Renal cortical epithelial cell (primary cell): Measurements from ENCODE around the gene GPATCH8. TPM values are rescaled to one million over a fixed set of nuclear protein-coding genes. Genes with fewer than 3 reads are reported as not detected.
"Not testable (repeated sequence)": the region's sequence is repeated elsewhere in the genome, so short reads cannot be mapped to it uniquely, and the experiment has no call there.

Experiments used
- DNase-seq: peaks from one replicate; pipeline ENCODE4 v3.0.0-alpha.2; 2011; ENCODE audit warnings: low read depth
- total RNA-seq: library from RNA; depleted of rRNA; stranded (reverse); fragments of >200 nt; gene quantifications from 2 replicates; pipeline ENCODE4 v1.2.3, GENCODE V29; 2014

The GPATCH8 gene
- total RNA-seq, 1 donor from 2014 or later = 43.8 TPM

DNA sequence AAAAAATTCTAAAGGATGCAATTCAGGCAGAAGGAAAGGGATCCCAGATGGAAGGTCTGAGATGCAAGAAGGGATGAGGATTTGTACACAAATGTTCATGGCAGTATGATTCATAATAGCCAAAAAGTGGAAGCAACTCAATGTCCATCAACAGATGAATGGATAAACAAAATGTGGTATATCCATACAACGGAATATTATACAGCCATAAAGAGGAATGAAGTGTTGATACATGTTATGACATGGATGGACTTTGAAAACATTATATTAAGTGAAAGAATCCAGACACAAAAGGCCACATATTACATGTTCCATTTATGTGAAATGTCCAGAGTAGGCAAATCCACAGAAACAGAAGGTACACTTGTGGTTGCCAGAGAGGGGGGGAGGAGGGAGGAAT lies 23.9 kb upstream of the GPATCH8 start:
- DNase-seq = no peak

DNA sequence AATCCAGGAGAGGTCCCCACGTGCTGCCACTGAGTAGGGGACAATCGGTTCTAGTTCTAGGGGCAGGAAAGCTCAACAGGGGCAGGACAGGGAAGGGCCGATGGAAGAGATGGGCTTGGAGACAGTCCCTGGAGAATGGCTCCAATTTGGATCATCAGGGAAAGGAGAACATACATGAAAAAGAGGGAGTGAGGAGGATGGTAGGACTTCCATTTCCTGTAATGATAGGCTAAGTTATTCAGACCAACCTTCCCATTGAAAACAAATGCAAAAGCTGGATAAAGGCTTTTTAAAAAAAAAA lies 20.4 kb upstream of the GPATCH8 start:
- no peak for DNase-seq

DNA sequence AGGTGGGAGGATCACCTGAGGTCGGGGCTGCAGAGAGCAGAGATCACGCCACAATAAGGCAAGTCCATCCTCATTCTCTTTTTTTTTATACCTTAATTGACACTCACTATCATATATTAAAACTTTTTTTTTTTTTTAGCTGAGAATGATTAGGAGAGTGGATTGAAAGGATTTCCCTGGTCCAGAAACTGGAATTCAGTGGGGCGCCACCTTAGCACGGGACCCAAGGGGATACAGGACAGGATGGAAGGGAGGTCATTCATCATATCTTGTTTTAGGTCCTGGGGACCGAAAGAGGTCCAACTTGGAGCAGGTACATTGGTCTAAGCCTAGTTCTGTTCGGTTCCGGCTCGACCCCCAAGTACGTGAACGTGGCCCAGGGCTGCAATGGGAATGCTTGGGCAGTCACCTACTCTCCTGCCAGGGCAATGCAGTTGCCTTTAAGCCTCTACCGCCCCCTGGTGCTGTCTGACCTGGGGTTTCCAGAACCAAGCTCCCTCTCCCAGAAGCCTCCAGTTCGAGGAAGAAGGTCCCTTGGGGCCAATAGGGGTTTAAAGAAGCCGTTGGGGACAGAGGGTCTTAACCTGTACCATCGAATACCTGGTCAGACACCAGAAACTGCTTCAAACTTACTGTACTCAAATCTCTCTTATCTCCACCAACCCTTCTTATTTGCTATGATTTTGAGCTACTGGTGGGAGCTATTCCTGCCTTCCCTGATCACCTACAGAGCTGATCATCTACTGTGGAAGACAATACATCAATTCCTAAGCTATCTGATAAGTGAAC lies 19.9 kb upstream of the GPATCH8 start:
- peak; percentile 63 for DNase-seq

DNA sequence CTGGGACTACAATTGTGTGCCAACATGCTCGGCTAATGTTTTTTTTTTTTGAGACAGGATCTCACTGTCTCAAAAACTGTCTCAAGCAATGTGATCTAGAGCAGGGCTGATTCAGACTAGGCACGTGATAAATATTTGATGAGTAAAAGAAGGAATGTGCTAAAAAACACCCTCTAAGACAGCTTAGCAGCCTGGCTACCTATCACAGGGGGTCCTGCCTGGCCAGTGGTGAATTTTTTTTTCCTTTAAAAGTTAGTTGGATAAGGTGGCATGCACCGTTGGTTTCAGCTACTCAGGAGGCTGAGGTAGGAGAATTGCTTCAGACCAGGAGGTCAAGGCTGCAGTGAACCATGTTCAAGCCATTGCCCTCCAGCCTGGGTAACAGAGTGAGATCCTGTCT lies 14.8 kb upstream of the GPATCH8 start:
- peak; percentile 87 for DNase-seq

DNA sequence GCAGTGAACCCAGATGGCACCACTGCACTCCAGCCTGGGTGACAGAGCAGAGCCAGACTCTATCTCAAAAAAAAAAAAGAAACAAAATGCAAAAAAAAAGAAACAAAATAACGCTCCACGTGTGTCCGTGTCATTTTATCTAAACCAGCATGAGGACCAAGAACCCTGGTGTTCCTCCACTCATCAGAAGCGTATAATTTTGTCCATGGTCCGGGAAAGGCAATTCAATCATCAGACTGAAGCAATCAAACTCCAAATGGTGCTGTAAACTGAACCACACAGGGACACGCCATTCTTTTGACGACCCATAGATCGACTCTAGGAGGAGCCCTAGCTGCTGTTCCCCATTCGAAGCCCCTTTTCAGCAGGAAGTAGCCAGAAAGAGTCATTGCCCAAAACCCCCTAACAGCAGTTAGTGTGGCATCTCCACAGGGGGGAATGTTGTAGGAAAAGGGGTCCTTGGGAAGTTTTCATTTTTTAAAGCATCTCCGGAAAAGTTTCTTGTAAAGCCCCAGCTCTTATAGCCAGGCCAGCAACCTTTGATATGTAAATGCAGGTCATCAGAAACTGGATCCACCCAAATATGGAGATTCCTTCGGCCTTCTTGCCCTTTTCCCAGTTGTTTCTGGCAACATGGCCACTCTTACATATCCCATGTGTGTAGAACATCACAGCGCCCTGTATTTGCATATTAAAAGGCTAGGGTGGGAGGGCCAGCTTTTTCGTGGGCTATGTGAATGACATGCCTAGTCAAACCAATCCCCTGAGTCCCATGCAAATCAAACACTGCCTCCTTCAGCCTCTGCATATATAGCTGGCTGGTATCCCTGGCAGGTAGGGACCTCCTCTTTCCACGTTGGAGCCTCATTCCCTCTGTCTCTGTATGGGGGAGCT lies 8.3 kb upstream of the GPATCH8 start:
- DNase-seq = not testable (repeated sequence)

DNA sequence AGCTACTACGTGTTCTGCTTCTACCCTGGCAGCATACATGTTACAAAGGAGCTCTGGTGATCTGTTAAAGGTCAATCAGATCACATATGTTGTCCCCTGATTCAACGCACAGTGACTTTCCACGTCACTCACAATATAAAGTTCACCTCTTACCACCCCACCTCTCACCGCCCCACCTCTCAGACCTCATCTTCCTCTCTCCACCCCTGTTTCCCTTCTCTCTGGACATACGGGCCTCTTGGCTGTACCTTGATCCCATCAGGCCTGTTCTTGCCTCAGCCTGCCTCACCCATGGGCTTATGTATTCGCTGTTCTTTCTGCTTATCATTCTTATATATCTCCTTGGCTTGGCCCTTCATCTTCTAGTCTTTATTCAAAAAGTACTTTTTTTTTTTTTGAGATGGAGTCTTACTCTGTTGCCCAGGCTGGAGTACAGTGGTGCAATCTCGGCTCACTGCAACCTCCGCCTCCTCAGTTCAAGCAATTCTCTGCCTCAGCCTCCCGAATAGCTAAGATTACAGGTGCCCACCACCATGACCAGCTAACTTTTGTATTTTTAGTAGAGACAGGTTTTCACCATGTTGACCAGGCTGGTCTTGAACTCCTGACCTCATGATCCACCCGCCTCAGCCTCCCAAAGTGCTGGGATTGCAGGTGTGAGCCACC lies 3.9 kb upstream of the GPATCH8 start:
- not testable (repeated sequence) for DNase-seq

DNA sequence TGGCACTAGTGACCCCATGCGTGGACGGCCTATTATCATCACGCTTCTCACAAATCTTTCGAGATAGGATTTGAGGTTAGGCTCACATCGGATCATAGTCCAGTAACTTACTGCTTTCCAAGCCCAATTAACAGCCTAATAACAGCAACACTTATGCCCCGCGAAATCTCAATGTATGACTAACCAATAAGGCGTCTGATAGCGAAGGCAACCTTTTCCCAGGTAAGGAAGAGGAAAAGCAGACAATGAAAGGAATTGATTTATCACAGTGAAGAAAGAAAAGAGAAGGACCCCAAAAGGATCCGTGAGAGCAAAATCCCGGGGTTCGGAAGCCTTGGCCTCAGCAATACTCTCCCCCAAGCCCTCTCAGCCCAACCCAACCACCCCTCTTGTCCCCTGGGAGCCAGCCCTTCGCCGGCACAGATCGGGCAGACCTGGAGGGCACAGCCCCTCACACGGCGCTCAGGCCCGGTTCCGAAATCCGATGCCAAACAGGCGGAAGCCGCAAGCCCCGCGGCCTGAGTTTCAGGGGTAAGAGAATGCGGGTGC lies 534 bp downstream of the GPATCH8 start:
- DNase-seq = peak; percentile 40

DNA sequence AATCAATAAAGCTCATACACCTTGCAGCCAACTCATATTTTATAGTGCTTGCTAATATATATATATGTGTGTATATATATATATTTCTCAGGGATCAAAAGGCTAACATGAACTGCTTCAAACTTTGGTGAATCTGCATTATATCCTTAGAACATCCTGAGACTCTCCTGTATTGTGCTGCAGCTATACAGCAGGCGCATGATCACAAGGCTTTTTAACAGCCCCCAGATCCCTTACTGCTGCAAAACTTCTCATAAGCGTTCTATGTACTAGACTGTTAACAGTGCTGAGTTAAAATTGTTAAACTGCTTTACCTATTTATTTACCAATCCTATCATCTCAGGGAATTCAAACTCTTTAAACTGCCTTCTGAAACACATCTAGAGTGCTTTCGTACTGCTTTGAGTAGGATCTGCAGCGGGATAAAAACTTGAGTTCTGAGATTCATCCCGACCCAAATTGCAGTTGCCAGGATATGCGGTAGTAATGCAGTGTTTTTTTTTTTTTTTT lies 1.3 kb downstream of the GPATCH8 start:
- no peak for DNase-seq

DNA sequence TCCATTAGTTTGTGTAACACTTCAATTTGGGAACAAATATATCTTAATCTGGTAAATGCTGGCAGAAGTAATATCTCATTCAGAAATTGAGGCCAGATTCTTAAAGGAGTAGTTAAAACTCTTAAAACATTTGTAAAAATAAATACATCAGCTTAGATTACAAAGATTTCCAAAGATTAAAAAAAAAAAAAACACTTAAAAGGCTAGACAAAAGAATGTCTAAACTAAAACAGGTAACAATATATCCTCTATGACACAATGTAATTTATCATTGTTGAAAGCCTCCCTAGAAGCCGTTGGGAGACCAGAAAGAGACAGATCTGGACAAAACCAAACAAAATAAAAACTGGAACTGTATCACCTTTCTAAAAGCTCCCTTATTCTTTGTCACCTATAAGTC lies 3.5 kb downstream of the GPATCH8 start:
- no peak for DNase-seq

DNA sequence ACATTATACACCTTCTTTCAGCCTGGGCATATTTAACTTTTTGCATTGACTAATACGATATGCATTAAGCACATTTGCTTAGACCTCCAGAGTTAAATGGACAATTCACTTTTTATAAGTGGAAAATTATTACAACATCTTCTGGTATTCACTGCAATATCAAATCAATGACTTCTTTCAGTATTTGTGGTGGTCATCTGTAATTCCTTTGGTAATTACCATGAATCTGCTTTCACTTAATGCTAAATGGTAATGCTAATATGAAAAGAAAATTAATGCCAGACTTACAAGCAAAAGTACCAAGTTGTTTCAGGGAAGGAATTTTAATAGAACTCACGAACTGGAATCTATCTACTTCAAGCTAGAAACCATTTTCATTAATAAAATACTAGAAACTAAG lies 6.4 kb downstream of the GPATCH8 start:
- no peak for DNase-seq

DNA sequence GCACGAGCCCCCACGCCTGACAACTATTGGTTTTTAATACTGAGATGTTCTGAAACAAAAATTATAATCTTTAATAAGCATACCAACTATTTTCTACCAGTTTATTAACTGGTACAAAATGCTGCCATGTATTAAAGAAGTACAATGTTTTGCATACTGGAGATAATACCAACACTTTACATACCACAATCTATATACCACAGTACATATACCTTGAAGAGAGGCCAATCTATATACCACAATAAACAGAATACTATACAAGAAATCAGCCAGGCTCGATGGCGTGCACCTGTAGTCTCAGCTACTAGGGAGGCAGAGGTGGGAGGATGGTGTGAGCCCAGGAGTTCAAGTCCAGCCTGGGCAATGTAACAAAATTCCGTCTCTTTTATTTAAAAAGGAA lies 9.9 kb downstream of the GPATCH8 start:
- no peak for DNase-seq

DNA sequence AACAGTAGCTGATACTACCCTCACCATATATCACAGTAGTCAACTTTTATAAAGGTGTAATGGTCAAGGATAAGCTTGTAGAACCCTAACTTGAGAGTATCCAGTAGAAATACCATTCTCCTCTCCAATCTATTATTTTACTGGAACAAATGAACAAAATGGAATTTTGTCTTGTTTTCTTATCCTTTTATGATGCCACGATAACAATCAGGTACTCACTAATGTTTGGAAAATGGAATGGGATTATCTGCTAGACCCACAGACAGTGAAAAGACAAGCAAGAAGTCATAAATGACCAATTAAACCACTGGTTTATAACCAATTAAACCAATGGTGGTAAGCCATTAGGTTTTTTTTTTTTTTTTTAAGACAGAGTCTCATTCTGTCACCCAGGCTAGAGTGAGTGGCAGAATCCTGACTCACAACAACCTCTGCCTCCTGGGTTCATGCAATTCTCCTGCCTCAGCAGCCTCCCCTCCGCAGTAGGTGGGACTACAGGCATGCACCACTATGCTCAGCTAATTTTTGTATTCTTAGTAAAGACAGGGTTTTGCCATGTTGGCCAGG lies 10.4 kb downstream of the GPATCH8 start:
- peak; percentile 58 for DNase-seq

DNA sequence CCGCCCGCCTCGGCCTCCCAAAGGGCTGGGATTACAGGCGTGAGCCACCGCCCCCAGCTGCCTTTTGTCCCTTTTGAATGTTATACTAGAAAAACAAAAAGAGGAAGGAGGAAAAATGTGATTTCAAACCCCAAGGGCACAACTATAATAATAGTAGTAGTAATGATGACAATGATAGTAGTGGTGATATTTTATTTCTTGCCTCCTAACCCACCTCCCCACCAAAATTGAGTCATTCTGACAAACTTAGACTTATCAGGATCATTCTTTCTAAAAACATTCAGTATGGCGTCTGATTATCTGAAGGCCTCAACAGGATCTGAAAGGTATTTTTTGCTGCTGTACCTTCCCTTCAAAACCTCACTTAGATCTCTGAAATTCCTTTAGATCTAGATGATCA lies 13.6 kb downstream of the GPATCH8 start:
- DNase-seq = no peak

DNA sequence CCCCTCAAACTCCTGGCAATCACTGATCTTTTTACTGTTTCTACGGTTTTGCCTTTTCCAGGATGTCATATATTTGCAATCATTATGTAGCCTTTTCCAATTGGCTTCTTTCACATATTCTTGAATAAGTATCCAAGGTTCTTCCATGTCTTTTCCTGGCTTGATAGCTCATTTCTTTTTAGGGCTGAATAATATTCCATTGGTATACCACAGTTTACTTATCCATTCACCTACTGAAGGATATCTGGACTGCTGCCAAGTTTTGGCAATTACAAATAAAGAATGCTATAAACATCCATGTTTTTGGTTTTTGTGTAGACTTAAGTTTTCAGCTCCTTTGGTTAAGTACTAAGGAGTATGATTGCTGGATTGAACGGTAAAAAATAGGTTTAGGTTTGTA lies 16.0 kb downstream of the GPATCH8 start:
- no peak for DNase-seq

DNA sequence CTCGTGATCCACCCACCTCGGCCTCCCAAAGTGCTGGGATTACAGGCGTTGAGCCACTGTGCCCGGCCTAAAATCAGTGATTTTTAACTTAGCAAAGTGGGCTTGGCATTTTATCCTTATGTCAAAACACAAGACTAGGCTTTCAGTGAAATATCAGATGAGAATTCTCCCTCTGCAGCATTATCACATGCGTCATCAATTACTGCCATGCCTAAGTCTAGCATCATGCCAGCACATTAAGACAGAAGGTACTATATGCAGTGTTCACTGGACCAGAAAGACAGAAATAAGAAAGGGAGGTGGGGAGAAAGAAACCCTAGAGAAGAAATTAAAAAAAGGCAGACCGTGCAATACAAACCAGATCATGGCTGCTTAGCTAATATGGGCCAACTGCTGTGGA lies 29.8 kb downstream of the GPATCH8 start:
- DNase-seq = peak; percentile 11

DNA sequence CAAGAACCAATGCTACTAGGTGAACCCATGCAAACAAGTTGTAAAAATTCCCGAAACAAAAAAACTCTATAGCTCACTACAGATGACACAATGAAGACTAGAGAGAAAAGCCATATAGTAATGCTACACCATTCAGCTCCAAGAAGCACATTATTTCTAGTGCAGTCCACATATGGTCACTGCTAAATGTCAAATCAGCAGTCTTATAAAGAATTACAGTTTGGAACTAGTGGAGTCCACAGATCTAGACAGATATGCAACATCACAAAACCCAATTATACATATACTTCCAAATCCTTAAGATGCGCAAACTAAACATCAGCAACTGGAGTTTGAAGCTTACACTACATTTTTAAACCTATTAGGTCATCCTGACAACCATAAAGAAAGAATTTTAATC lies 33.5 kb downstream of the GPATCH8 start:
- DNase-seq = no peak

DNA sequence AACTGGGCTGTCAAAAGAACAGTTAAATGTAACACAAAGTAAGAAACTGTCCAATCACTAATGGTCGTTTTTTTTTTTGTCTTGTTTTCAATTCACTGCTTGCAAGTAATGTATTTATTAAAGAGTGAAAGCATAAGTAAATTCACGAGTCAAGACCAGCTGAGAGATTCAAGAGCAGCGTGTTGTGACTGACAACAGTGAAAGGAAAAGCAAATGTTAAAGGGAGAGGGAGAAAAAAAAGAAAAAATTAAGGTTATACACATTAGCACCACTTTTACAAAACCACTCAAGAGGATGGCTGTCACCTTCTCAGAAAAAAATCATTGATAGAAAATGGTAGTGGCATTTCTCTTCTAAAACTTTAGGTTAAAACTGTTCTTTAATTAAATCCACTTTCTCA lies 36.1 kb downstream of the GPATCH8 start:
- peak; percentile 13 for DNase-seq

DNA sequence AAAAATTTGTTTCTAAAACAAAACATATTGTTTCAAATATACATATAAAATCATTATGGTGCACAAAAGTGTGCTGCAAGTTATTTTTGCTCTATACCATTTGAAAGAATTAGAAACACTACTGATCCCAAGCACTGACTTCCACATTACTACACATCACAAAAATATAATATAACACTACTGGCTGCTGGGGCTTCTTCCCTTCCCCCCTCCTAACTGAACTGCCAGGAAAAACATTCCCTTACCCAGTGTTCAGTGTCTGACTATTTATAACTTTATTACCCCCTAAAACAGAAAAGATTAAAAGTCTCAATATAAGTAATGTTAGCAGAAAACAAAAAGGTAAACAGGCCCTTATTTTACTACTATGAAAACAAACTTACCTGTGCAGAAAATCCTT lies 36.9 kb downstream of the GPATCH8 start:
- no peak for DNase-seq

DNA sequence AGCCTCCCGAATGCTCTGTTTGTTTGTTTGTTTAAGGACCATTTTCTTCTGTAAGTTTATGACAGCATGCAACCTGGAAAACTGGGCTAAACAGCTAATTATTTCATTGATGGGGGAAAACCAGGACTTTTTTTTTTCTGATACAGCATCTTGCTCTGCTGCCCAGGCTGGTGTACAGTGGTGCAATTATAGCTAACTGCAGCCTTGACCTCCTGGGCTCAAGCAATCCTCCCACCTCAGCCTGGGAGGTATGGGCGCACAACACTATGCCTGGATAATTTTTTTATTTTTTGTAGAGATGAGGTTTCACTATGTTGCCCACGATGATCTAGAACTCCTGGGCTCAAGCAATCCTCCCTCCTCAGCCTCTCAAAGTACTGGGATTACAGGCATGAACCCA lies 37.3 kb downstream of the GPATCH8 start:
- no peak for DNase-seq

DNA sequence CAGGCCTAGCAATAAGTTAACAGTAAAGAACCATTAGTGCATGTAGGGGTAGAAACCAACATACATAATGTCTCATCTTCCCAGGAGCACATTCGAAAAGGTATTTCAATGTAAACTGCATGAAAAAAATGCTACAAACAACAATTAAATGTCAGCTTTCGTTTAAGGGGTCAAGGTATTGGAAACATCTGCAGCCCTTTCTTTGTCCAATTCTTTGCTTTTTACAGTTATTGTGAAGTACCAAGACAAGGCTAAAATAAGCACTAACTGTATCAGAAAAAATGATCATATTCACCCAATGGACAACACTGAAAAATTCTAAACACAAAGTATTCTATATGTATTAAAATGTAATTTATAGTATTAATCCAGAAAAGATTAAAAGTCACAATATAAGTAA lies 37.9 kb downstream of the GPATCH8 start:
- no peak for DNase-seq

DNA sequence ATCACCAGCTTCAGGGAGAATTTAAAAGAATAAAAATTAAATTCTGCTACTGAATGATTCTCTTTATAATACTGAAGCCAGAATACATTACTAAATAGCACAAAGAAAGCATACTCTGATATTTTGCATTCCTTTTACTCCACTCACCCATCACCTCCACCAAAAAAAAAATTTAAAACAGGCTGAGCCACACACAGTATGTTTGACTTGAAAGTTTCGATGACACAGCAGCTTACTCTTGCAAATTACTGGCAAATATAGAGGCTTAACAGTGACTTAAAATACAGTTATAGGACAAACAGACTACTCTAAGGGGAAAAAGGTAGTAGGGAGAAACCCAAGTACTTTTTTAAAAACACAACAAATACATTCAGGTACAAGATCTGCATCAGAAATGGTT lies 39.2 kb downstream of the GPATCH8 start:
- peak; percentile 19 for DNase-seq

DNA sequence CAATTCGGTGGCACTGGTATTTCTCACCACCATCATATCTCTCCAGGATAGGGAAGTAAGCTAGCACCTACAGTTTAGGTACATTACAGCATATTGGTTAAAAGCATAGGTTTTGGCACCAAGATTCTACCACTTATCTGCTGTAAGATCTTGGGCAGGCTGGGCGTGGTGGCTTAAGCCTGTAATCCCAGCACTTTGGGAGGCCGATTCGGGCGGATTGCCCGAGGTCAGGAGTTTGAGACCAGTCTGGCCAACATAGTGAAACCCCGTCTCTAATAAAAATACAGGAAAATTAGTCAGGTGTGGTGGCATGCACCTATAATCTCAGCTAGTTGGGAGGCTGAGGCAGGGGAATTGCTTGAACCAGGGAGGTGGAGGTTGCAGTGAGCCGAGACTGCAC lies 51.4 kb downstream of the GPATCH8 start:
- no peak for DNase-seq
